ENCODE results near the gene CEL. TPM values are rescaled to one million over a fixed set of nuclear protein-coding genes. Genes with fewer than 3 reads are reported as not detected.

CEL gene
- total RNA-seq, 3 donors from 2014 or later = 0.87 to 1.6 (median 1.4) TPM

GRCh38 chr9:133057006-133057405 is 4.8 kb upstream of the CEL start:
- no peak for ATAC-seq
- DNase-seq = no peak
- Histone ChIP-seq H3K4me3 (no peak overlapping the region), H3K9me3 (no peaks in the 10 kb centered on the region), H3K4me1 (ENCODE audit: low read depth) (no peaks in the 10 kb centered on the region), H3K36me3 (ENCODE audit: low read depth) (peaks cover 19% of the 10 kb centered on the region)
- TF ChIP-seq, protein P1, sequence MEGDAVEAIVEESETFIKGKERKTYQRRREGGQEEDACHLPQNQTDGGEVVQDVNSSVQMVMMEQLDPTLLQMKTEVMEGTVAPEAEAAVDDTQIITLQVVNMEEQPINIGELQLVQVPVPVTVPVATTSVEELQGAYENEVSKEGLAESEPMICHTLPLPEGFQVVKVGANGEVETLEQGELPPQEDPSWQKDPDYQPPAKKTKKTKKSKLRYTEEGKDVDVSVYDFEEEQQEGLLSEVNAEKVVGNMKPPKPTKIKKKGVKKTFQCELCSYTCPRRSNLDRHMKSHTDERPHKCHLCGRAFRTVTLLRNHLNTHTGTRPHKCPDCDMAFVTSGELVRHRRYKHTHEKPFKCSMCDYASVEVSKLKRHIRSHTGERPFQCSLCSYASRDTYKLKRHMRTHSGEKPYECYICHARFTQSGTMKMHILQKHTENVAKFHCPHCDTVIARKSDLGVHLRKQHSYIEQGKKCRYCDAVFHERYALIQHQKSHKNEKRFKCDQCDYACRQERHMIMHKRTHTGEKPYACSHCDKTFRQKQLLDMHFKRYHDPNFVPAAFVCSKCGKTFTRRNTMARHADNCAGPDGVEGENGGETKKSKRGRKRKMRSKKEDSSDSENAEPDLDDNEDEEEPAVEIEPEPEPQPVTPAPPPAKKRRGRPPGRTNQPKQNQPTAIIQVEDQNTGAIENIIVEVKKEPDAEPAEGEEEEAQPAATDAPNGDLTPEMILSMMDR (IDR thresholded peaks at IDR 0.05) = no peak
- intact Hi-C loops (cut with DNase I, micrococcal nuclease) = no loop called here

GRCh38 chr9:133057553-133057952 is 4.2 kb upstream of the CEL start:
- no peaks in the 10 kb centered on the region for H3K4me1 ChIP-seq (ENCODE audit: low read depth)
- no peak for ATAC-seq

DNA sequence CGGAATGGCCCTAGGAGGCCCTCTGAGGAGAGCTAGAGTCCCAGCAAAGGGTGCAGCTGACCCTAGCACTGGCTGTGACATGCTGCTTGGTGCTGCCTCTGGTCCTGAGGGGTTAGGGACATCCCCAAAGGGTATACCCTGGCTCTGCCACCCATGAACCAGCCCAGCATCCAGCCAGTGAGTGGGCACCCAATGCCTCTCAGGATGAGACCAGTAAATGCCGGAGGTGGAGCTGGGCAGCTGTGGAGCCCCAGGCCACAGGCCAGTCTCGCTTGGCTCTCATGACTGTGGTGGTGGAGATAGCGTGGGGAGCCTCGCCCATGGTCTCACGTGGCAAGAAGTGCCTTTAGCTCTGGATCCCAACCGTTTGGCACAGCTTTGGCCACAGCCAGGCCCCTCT is 3.7 kb upstream of the CEL start:
- ATAC-seq = no peak
- no peaks in the 10 kb centered on the region for H3K9me3 ChIP-seq
- no peaks in the 10 kb centered on the region for H3K4me1 ChIP-seq (ENCODE audit: low read depth)
- TF ChIP-seq, protein P1 (IDR thresholded peaks at IDR 0.05) = no peak
- no peak for DNase-seq
- H3K4me3 ChIP-seq = no peak overlapping the region
- H3K36me3 ChIP-seq (ENCODE audit: low read depth) = peaks cover 19% of the 10 kb centered on the region
- intact Hi-C loops (cut with DNase I, micrococcal nuclease) = no loop called here

More at GRCh38 chr9:133057553-133057952, 4.2 kb upstream of the CEL start:
- H3K36me3 ChIP-seq (ENCODE audit: low read depth) = peaks cover 19% of the 10 kb centered on the region
- no peaks in the 10 kb centered on the region for H3K9me3 ChIP-seq
- H3K4me3 ChIP-seq = no peak overlapping the region
- DNase-seq = no peak
- TF ChIP-seq, protein P1 (IDR thresholded peaks at IDR 0.05) = no peak
- intact Hi-C loops (cut with DNase I, micrococcal nuclease) = no loop called here

GRCh38 chr9:133058550-133059320 is 3.0 kb upstream of the CEL start:
- peaks cover 14% of the 10 kb centered on the region for H3K36me3 ChIP-seq (ENCODE audit: low read depth)
- DNase-seq (no peak), ATAC-seq (no peak)
- intact Hi-C loops (cut with DNase I, micrococcal nuclease) = no loop called here
- H3K9me3 ChIP-seq = no peaks in the 10 kb centered on the region
- H3K4me3 ChIP-seq = no peak overlapping the region
- TF ChIP-seq, protein P1 (IDR thresholded peaks at IDR 0.05) = no peak
- no peaks in the 10 kb centered on the region for H3K4me1 ChIP-seq (ENCODE audit: low read depth)

DNA sequence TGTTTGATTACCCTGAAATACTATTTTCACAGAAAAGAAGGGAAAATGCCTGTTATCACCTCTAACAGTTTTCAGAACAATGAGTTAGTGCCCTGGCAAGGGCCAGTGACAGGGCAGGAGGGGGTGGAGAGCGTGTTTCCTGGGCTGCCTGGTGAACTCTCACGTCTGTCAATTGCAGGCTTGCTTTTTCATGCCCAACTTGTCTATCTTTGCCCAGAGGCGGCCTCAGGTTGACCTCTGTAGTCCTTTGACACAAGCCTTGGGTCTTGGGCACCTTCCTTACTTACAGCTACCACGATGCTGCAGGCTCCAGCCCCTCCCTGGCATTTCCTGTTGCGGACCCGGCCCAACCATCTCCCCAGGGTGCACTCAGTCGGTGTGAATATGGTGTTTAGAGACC is 2.2 kb upstream of the CEL start:
- no peaks in the 10 kb centered on the region for H3K4me1 ChIP-seq (ENCODE audit: low read depth)
- TF ChIP-seq, protein P1 (IDR thresholded peaks at IDR 0.05) = no peak
- no peaks in the 10 kb centered on the region for H3K9me3 ChIP-seq
- H3K4me3 ChIP-seq = no peak overlapping the region
- intact Hi-C loops (cut with DNase I, micrococcal nuclease) = no loop called here
- H3K36me3 ChIP-seq (ENCODE audit: low read depth) = peaks cover 5% of the 10 kb centered on the region
- ATAC-seq = no peak
- DNase-seq = no peak

Measured in mucosa of descending colon (tissue), 3 donors.